Inferior parietal cortex (tissue), 1 donor: ENCODE data around the gene ANKRD66.

Experiments
- DNase-seq: peaks from one replicate; pipeline ENCODE4 v3.0.0-alpha.2; 2016; ENCODE audit errors: extremely low spot score

ANKRD66 gene

GRCh38 chr6:46789434-46790354 lies 43.0 kb downstream of the ANKRD66 start:
- no peak for DNase-seq

DNA sequence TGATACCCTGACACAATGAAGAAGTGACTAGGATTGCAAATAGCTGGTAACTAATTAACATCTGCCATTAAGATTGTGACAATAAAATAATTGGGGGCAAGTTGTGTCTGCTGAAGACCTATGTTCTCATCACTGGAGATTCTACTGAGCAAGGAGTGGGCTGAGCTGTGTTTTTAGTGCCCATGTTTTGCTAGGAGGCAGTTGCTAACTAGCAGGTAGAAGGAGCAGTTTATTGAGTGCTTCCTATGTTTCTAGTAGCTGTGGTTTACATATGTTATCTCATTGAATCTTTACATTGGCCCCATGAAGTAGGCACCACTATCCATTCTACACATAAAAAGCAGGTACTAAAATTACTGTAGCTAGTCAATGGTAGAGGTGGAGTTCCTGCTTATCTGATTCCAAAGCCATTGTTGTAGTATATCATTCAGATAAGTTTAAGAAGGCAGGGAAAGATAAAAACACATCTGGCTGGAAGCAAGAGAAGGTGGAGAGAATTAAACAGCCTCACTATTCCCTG lies 43.7 kb downstream of the ANKRD66 start:
- DNase-seq: no peak

DNA sequence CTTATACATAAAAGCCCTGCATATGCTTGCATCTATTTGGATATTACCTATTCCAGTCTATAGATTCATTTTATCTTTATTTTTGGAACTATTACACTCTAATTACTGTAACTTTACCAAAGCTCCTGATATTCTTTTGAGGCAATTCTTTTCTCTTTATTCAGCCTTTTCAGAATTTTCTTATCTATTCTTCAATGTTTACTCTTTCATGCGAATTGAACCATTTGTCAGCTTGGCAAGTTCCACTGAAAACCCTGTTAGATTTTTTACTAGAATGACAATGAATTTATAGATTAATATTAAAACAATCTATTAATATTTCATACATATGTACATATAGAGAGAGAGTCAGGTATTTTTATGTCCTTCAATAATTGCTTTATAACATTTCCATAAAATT lies 45.9 kb downstream of the ANKRD66 start:
- no peak for DNase-seq

DNA sequence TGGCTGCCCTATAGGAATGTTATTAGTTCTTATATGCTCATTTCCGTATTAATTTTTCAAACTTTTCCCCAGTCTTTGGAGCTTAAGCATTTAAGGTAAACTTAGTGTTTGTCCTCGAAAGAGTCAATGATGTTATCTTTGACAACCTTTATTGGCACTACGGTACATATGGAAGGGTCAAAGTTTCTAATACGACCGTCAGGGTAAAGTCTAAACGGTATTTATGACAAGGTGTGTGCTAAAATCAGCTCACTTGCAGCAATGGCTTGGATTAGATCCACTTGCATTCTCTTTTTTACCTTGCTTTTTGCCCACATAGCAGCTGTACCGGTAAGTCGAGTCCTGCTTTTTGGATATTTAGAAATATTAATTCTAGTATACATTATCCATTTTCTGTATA lies 46.4 kb downstream of the ANKRD66 start, which contains the start of gene MEP1A:
Gene MEP1A, plus strand, starts transcription at position 252 of the 400 bp plus-strand sequence. Its CDS starts 10 bp downstream, at position 262.
- DNase-seq: no peak

GRCh38 chr6:46794068-46794467 lies 47.3 kb downstream of the ANKRD66 start:
- no peak for DNase-seq

- no peak for DNase-seq
Measured at GRCh38 chr6:46795816-46796215, 49.1 kb downstream of the ANKRD66 start.

DNA sequence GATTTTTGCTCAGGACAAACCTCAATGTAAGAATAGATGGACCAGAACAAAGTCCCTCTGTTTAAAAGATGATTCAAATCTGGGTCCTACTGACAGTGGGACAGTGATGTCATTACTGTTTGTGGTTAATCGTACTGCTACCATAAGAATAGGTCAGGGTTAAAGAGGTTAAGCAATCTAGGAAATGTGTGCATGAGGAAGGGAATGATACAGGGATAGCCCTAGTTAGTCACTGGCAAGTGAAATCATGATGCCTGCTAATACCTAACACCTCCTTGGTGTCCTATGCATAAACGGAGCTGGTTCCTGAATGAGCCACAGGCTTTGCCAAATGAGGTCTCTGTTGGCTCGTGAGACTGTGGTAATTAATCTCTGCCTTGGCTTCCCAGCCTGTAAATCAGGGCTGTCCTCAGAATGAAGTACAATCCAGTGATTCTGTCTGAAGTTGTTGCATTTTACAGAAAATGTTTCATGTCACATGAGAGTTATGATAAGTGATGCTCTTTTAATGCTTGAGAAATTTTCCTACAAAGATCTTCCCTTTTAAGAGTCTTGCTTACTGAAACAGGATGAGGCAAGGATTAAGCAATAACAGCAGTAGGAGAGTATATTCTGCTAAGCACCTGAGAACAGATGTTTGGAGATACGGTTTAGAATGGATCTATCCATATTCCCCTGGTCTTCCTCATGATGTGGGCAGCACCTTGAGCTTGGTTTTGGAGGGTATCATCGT lies 50.3 kb downstream of the ANKRD66 start:
- no peak for DNase-seq

GRCh38 chr6:46799657-46800056 lies 52.9 kb downstream of the ANKRD66 start:
- no peak for DNase-seq

DNA sequence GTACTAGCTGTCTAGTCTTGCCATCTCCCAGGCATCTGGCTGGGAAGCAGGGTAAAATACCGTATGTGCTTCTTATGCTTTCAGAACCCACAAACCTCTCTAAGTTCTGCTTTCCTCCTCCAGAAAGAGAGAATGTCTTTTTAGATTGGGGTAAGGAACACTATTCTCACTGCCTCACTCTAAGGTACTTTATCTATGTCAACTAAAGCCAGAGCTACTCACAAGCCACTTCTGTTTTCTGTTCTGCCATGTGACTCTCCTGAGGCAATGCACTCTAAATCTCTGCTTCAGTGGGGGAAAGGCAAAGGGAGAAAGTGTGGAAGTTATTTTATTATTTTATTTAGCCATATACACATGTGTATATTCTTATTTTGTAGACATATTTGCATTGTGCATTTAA lies 62.1 kb downstream of the ANKRD66 start:
- DNase-seq: no peak
